Loucy (cell line): ENCODE results near the gene LAMC3.

Experiments
- CTCF ChIP-seq: fragments of 200-600 bp; sonication (generic); conservative IDR thresholded peaks from 2 replicates; pipeline ENCODE4 v1.5.1; 2014; ENCODE audit warnings: mild to moderate bottlenecking, antibody characterized with exemption, low read length
- EZH2phosphoT487 ChIP-seq: fragments of 200-600 bp; IDR thresholded peaks from 2 replicates; pipeline ENCODE4 v1.6.1; 2018; ENCODE audit warnings: antibody characterized with exemption, mild to moderate bottlenecking, moderate library complexity, borderline replicate concordance

DNA sequence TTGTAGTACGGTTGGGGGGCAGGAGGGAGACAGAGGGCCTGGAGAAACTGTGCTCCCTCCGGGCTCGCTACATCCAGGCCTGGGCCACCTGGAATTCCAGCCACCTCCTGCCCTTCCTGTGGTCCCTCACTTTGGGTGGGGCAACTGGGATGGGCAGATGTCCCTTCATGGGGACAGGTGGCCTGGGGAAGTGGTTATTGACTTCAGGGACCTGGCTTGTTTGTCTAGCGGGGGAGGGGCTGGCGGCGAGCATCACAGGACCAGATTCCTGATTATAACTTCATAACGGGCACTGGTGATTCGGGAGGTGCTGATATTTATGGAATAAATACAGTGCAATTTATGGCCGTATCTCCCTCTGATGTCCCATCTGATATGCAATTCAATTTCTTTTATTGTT, 20.1 kb upstream of the LAMC3 start:
- TF ChIP-seq CTCF (no peak), EZH2phosphoT487 (no peak)
